SK-N-SH treated with all-trans-retinoic acid at 6 μM for 48 hours (cell line): ENCODE results near the gene VAC14.

ENCODE experiments used
- ARNTL ChIP-seq: fragments of 450-650 bp; formaldehyde crosslinking; IDR thresholded peaks from 2 replicates; pipeline ENCODE4 v1.5.0; 2020; ENCODE audit warnings: low read depth, mild to moderate bottlenecking, moderate library complexity, borderline replicate concordance
- BACH2 ChIP-seq: fragments of 250-450 bp; sonication (Bioruptor Pico); IDR thresholded peaks from 2 replicates; pipeline ENCODE4 v1.9.0; 2021; ENCODE audit warnings: mild to moderate bottlenecking, borderline replicate concordance
- CSRNP3 ChIP-seq: fragments of 250-450 bp; sonication (Bioruptor Pico); IDR thresholded peaks from 2 replicates; pipeline ENCODE4 v1.5.1; 2021; ENCODE audit warnings: mild to moderate bottlenecking, moderate library complexity
- ISL1 ChIP-seq: fragments of 250-450 bp; sonication (Bioruptor Pico); IDR thresholded peaks from 2 replicates; pipeline ENCODE4 v2.1.2; 2022; ENCODE audit warnings: mild to moderate bottlenecking, moderate library complexity
- PATZ1 ChIP-seq: fragments of 250-450 bp; sonication (Bioruptor Pico); IDR thresholded peaks from 2 replicates; pipeline ENCODE4 v1.8.0; 2020; ENCODE audit warnings: mild to moderate bottlenecking, moderate library complexity, borderline replicate concordance
- RARB ChIP-seq: fragments of 250-450 bp; sonication (Bioruptor Pico); IDR thresholded peaks from 2 replicates; pipeline ENCODE4 v1.8.0; 2021; ENCODE audit warnings: mild to moderate bottlenecking, moderate library complexity
- SNAI2 ChIP-seq: fragments of 250-450 bp; sonication (Bioruptor Pico); IDR thresholded peaks from 2 replicates; pipeline ENCODE4 v1.5.0; 2020; ENCODE audit warnings: mild to moderate bottlenecking, moderate library complexity
- ZNF565 ChIP-seq: fragments of 450-650 bp; formaldehyde crosslinking; conservative IDR thresholded peaks from 2 replicates; pipeline ENCODE4 v1.5.0; 2020; ENCODE audit warnings: low read depth, mild to moderate bottlenecking, moderate library complexity
- ZNF8 ChIP-seq: fragments of 450-650 bp; formaldehyde crosslinking; IDR thresholded peaks from 2 replicates; pipeline ENCODE4 v1.5.0; 2020; ENCODE audit warnings: mild to moderate bottlenecking, moderate library complexity
- TF ChIP-seq, protein P1 (sequence below): fragments of 250-450 bp; sonication (Bioruptor Pico); IDR thresholded peaks from 2 replicates; pipeline ENCODE4 v1.5.1; 2020; ENCODE audit warnings: low read depth, mild to moderate bottlenecking, moderate library complexity

GRCh38 chr16:70695331-70696070, 105.5 kb downstream of the VAC14 start:
- TF ChIP-seq, protein P1, sequence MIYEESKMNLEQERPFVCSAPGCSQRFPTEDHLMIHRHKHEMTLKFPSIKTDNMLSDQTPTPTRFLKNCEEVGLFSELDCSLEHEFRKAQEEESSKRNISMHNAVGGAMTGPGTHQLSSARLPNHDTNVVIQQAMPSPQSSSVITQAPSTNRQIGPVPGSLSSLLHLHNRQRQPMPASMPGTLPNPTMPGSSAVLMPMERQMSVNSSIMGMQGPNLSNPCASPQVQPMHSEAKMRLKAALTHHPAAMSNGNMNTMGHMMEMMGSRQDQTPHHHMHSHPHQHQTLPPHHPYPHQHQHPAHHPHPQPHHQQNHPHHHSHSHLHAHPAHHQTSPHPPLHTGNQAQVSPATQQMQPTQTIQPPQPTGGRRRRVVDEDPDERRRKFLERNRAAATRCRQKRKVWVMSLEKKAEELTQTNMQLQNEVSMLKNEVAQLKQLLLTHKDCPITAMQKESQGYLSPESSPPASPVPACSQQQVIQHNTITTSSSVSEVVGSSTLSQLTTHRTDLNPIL (CRISPR knock-in tag) = no peak
- TF ChIP-seq PATZ1 = no peak
- TF ChIP-seq ISL1 (CRISPR knock-in tag) = no peak
- no peak for TF ChIP-seq CSRNP3 (CRISPR knock-in tag)
- TF ChIP-seq RARB = no peak
- no peak for TF ChIP-seq ZNF565 (CRISPR knock-in tag)
- no peak for TF ChIP-seq ARNTL (CRISPR knock-in tag)
- no peak for TF ChIP-seq SNAI2
- TF ChIP-seq BACH2 (CRISPR knock-in tag) = no peak
- TF ChIP-seq ZNF8 (CRISPR knock-in tag) = no peak
